ENCODE results near the gene HSPA1A.
"Not testable (repeated sequence)": the region's sequence is repeated elsewhere in the genome, so short reads cannot be mapped to it uniquely, and the experiment has no call there.

- TF ChIP-seq, protein P1, sequence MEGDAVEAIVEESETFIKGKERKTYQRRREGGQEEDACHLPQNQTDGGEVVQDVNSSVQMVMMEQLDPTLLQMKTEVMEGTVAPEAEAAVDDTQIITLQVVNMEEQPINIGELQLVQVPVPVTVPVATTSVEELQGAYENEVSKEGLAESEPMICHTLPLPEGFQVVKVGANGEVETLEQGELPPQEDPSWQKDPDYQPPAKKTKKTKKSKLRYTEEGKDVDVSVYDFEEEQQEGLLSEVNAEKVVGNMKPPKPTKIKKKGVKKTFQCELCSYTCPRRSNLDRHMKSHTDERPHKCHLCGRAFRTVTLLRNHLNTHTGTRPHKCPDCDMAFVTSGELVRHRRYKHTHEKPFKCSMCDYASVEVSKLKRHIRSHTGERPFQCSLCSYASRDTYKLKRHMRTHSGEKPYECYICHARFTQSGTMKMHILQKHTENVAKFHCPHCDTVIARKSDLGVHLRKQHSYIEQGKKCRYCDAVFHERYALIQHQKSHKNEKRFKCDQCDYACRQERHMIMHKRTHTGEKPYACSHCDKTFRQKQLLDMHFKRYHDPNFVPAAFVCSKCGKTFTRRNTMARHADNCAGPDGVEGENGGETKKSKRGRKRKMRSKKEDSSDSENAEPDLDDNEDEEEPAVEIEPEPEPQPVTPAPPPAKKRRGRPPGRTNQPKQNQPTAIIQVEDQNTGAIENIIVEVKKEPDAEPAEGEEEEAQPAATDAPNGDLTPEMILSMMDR (optimal IDR thresholded peaks at IDR 0.05 in 1 of 3, IDR thresholded peaks at IDR 0.05 in 1 of 3, conservative IDR thresholded peaks at IDR 0.05 in 1 of 3; ENCODE audit: extremely low read depth in 1 of 3, insufficient read depth in 2 of 3, low read length in 3 of 3): not testable (repeated sequence)
- TF ChIP-seq EZH2 (IDR thresholded peaks at IDR 0.05; ENCODE audit: low read length): not testable (repeated sequence)
Measured at GRCh38 chr6:31817133-31817928, 2.0 kb downstream of the HSPA1A start.
